Measurements from ENCODE around the gene NRCAM.

The NRCAM gene

GRCh38 chr7:108143658-108144420 lies 312.4 kb downstream of the NRCAM start:
- H3K9me3 ChIP-seq (replicated peaks; ENCODE audit: insufficient read depth, low read length): no peaks in the 10 kb centered on the region
- H3K36me3 ChIP-seq (replicated peaks; ENCODE audit: insufficient read depth, low read length): no peaks in the 10 kb centered on the region
- no peaks in the 10 kb centered on the region for H3K79me2 ChIP-seq (ENCODE audit: low read length)
- H3K9ac ChIP-seq (ENCODE audit: low read length): no peak overlapping the region
- H4K20me1 ChIP-seq (ENCODE audit: insufficient read depth, low read length): peaks cover 4% of the 10 kb centered on the region; the same call in 1 of the 2 replicates
- TF ChIP-seq CTCF (IDR thresholded peaks at IDR 0.05; ENCODE audit: low read length): no peak
- TF ChIP-seq EZH2 (optimal IDR thresholded peaks at IDR 0.05; ENCODE audit: low read depth, low read length): no peak
- TF ChIP-seq EZH2phosphoT487 (IDR thresholded peaks at IDR 0.05; ENCODE audit: low read length): no peak
- H3K4me2 ChIP-seq (ENCODE audit: low read depth, low read length): no peak overlapping the region
- DNase-seq: no peak
- no peaks in the 10 kb centered on the region for H3F3A ChIP-seq (ENCODE audit: insufficient read depth, low read length)
- no peak overlapping the region for H3K4me3 ChIP-seq (ENCODE audit: low read length)
- H3K27me3 ChIP-seq (replicated peaks; ENCODE audit: insufficient read depth, low read length): peaks cover 36% of the 10 kb centered on the region
- no peak overlapping the region for H2AFZ ChIP-seq (ENCODE audit: low read length)
- no peak overlapping the region for H3K27ac ChIP-seq (ENCODE audit: low read length)
- H3K9me2 ChIP-seq (replicated peaks; ENCODE audit: insufficient read depth, low read length): no peaks in the 10 kb centered on the region
- H3K4me1 ChIP-seq (ENCODE audit: low read length): no peaks in the 10 kb centered on the region

GRCh38 chr7:108142675-108143259 lies 313.5 kb downstream of the NRCAM start:
- Histone ChIP-seq H3K9ac (ENCODE audit: low read length) (no peak overlapping the region), H3F3A (ENCODE audit: insufficient read depth, low read length) (no peaks in the 10 kb centered on the region), H3K27ac (ENCODE audit: low read length) (no peak overlapping the region), H3K27me3 (replicated peaks; ENCODE audit: insufficient read depth, low read length) (peaks cover 46% of the 10 kb centered on the region), H2AFZ (ENCODE audit: low read length) (no peak overlapping the region), H3K4me3 (ENCODE audit: low read length) (no peak overlapping the region), H4K20me1 (ENCODE audit: insufficient read depth, low read length) (peaks cover 4% of the 10 kb centered on the region; the same call in 1 of the 2 replicates), H3K9me2 (replicated peaks; ENCODE audit: insufficient read depth, low read length) (no peaks in the 10 kb centered on the region), H3K36me3 (replicated peaks; ENCODE audit: insufficient read depth, low read length) (no peaks in the 10 kb centered on the region), H3K79me2 (ENCODE audit: low read length) (no peaks in the 10 kb centered on the region), H3K4me1 (ENCODE audit: low read length) (no peaks in the 10 kb centered on the region), H3K9me3 (replicated peaks; ENCODE audit: insufficient read depth, low read length) (no peaks in the 10 kb centered on the region), H3K4me2 (ENCODE audit: low read depth, low read length) (no peak overlapping the region)
- no peak for TF ChIP-seq EZH2phosphoT487 (IDR thresholded peaks at IDR 0.05; ENCODE audit: low read length)
- TF ChIP-seq CTCF (IDR thresholded peaks at IDR 0.05; ENCODE audit: low read length): no peak
- no peak for TF ChIP-seq EZH2 (optimal IDR thresholded peaks at IDR 0.05; ENCODE audit: low read depth, low read length)
- no peak for DNase-seq

- no peaks in the 10 kb centered on the region for H3K9me2 ChIP-seq (replicated peaks; ENCODE audit: insufficient read depth, low read length)
- H3K4me3 ChIP-seq (ENCODE audit: low read length): no peak overlapping the region
- H3K27me3 ChIP-seq (replicated peaks; ENCODE audit: insufficient read depth, low read length): peaks cover 52% of the 10 kb centered on the region
- no peaks in the 10 kb centered on the region for H3K36me3 ChIP-seq (replicated peaks; ENCODE audit: insufficient read depth, low read length)
- TF ChIP-seq EZH2phosphoT487 (IDR thresholded peaks at IDR 0.05; ENCODE audit: low read length) (no peak), CTCF (IDR thresholded peaks at IDR 0.05; ENCODE audit: low read length) (no peak), EZH2 (optimal IDR thresholded peaks at IDR 0.05; ENCODE audit: low read depth, low read length) (no peak)
- no peak overlapping the region for H3K4me2 ChIP-seq (ENCODE audit: low read depth, low read length)
- no peaks in the 10 kb centered on the region for H3K9me3 ChIP-seq (replicated peaks; ENCODE audit: insufficient read depth, low read length)
- H4K20me1 ChIP-seq (ENCODE audit: insufficient read depth, low read length): peaks cover 4% of the 10 kb centered on the region; the same call in 1 of the 2 replicates
- DNase-seq: no peak
- no peaks in the 10 kb centered on the region for H3K79me2 ChIP-seq (ENCODE audit: low read length)
- H3K9ac ChIP-seq (ENCODE audit: low read length): no peak overlapping the region
- no peaks in the 10 kb centered on the region for H3F3A ChIP-seq (ENCODE audit: insufficient read depth, low read length)
- H2AFZ ChIP-seq (ENCODE audit: low read length): no peak overlapping the region
- H3K27ac ChIP-seq (ENCODE audit: low read length): no peak overlapping the region
- H3K4me1 ChIP-seq (ENCODE audit: low read length): no peaks in the 10 kb centered on the region
These were observed 314.1 kb downstream of the NRCAM start for GRCh38 chr7:108142180-108142579.

All from MM.1S (cell line).